ENCODE data around the gene KCNC4.

KCNC4 gene

GRCh38 chr1:110215621-110216515 lies 5.8 kb downstream of the KCNC4 start:
- no peak for DNase-seq (ENCODE audit: low read depth)
- no peak overlapping the region for H3K4me3 ChIP-seq (ENCODE audit: low read depth, low read length)
- TF ChIP-seq, protein P1, sequence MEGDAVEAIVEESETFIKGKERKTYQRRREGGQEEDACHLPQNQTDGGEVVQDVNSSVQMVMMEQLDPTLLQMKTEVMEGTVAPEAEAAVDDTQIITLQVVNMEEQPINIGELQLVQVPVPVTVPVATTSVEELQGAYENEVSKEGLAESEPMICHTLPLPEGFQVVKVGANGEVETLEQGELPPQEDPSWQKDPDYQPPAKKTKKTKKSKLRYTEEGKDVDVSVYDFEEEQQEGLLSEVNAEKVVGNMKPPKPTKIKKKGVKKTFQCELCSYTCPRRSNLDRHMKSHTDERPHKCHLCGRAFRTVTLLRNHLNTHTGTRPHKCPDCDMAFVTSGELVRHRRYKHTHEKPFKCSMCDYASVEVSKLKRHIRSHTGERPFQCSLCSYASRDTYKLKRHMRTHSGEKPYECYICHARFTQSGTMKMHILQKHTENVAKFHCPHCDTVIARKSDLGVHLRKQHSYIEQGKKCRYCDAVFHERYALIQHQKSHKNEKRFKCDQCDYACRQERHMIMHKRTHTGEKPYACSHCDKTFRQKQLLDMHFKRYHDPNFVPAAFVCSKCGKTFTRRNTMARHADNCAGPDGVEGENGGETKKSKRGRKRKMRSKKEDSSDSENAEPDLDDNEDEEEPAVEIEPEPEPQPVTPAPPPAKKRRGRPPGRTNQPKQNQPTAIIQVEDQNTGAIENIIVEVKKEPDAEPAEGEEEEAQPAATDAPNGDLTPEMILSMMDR (IDR thresholded peaks at IDR 0.05; ENCODE audit: low read depth, low read length, missing control alignments) = no peak

DNA sequence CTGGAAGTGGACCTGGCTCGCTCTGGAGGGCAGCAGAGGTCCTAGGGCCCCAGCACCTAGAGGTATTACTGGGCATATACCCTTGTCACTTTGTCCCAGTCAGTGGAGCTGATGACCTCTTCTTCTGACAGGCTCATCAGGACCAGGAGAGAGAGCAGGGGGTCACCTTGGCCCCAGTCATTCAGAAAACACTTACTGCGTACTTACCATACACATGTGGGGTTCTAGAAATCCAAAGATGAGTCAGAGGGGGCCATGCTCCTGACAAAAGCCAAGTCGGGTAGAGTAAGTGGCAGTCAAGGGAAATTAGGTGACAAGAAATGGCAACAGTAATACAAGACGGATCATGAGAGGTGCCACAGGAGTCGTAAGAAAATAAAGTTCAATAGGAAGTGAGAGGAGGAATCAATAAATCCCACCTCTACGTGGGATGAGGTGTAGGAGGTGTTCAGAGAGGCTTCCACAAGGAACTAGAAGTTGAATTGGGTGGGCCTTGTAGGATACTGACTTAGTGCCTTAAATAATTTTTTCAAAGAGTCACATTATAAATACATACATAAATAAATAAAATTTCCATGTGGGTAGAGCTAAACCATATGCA lies 6.8 kb downstream of the KCNC4 start:
- TF ChIP-seq, protein P1 (IDR thresholded peaks at IDR 0.05; ENCODE audit: low read depth, low read length, missing control alignments) = no peak
- H3K4me3 ChIP-seq (ENCODE audit: low read depth, low read length) = no peak overlapping the region

GRCh38 chr1:110218137-110218536 lies 8.0 kb downstream of the KCNC4 start:
- no peak overlapping the region for H3K4me3 ChIP-seq (ENCODE audit: low read depth, low read length)
- TF ChIP-seq, protein P1 (IDR thresholded peaks at IDR 0.05; ENCODE audit: low read depth, low read length, missing control alignments) = no peak
- DNase-seq (ENCODE audit: low read depth) = no peak

More for the DNA sequence above, 6.8 kb downstream of the KCNC4 start:
- DNase-seq (ENCODE audit: low read depth) = no peak

DNA sequence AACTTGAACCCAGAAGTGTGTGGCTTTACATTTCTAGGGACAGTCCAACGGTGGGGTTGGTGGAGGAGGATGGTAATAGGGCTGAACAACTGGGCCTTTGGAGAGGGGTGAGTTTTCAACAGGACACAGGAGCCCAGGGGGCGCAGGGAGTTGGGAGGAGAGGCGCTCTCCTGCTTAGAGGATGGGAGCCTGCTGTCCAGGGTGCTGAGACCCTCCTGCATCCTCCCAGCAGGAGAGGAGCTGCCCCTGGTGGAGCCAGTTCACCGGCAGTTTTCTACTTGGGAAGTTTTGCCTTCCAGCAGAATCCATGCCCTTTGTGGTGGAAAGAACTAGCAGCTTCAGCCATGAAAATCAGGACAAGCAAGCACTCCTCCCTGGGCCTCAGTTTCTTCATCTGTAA lies 8.6 kb downstream of the KCNC4 start:
- TF ChIP-seq, protein P1 (IDR thresholded peaks at IDR 0.05; ENCODE audit: low read depth, low read length, missing control alignments) = no peak
- H3K4me3 ChIP-seq (ENCODE audit: low read depth, low read length) = no peak overlapping the region
- no peak for DNase-seq (ENCODE audit: low read depth)

DNA sequence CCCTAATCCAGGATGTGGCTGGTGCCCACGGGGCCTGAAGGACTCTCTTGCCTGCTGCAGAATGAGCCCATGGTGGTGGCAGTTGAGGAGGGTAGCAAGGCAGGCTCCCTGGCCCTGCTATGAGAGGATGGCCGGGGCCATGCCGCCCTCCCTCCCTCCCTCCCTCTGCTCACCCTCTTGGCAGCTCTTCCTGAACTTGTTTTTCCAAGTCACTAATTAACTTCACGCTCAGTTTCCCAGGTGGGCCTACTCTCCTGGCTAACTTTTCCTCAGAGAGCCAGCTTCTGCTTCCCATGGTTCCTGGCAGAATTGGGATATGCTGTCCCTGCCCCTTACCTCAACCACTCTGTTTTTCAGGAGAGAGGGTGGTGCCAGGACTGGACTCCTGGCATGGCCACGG lies 10.2 kb downstream of the KCNC4 start:
- no peak overlapping the region for H3K4me3 ChIP-seq (ENCODE audit: low read depth, low read length)
- no peak for DNase-seq (ENCODE audit: low read depth)
- TF ChIP-seq, protein P1 (IDR thresholded peaks at IDR 0.05; ENCODE audit: low read depth, low read length, missing control alignments) = no peak

- H3K4me3 ChIP-seq (ENCODE audit: low read depth, low read length) = no peak overlapping the region
- no peak for DNase-seq (ENCODE audit: low read depth)
- TF ChIP-seq, protein P1 (IDR thresholded peaks at IDR 0.05; ENCODE audit: low read depth, low read length, missing control alignments) = no peak
Observed at GRCh38 chr1:110221119-110221518, 11.0 kb downstream of the KCNC4 start.
